ENCODE measurements around the gene HAGHL.

GRCh38 chr16:678209-678857 lies 48.6 kb upstream of the HAGHL start:
- no peak for TF ChIP-seq CTCF (IDR thresholded peaks at IDR 0.05 in 2 of 3, conservative IDR thresholded peaks at IDR 0.05 in 1 of 3; ENCODE audit: borderline replicate concordance in 1 of 3, insufficient read depth in 1 of 3, low read depth in 2 of 3, low read length in 2 of 3)
- no peak for TF ChIP-seq EZH2 (IDR thresholded peaks at IDR 0.05)
- no peak for TF ChIP-seq REST (IDR thresholded peaks at IDR 0.05; ENCODE audit: low read depth)
- TF ChIP-seq EZH2phosphoT487 (IDR thresholded peaks at IDR 0.05; ENCODE audit: borderline replicate concordance), result no peak
- TF ChIP-seq POLR2AphosphoS5 (IDR thresholded peaks at IDR 0.05; ENCODE audit: low read depth, low read length), result no peak
- TF ChIP-seq MAX (IDR thresholded peaks at IDR 0.05), result no peak
- TF ChIP-seq POLR2A (IDR thresholded peaks at IDR 0.05; ENCODE audit: borderline replicate concordance, extremely low read depth, insufficient read depth, insufficient read length), result no peak
- no peak for TF ChIP-seq TCF7L2 (IDR thresholded peaks at IDR 0.05; ENCODE audit: borderline replicate concordance, extremely low read depth, insufficient read depth, insufficient read length)
- no peak for TF ChIP-seq ZNF274 (IDR thresholded peaks at IDR 0.05; ENCODE audit: low read depth, low read length)
